ENCODE measurements around the gene ST6GALNAC5.

GRCh38 chr1:77064246-77064645 lies 197.0 kb downstream of the ST6GALNAC5 start:
- TF ChIP-seq EZH2 (optimal IDR thresholded peaks at IDR 0.05; ENCODE audit: low read depth, low read length) (no peak), CTCF (IDR thresholded peaks at IDR 0.05; ENCODE audit: low read length) (no peak), EZH2phosphoT487 (IDR thresholded peaks at IDR 0.05; ENCODE audit: low read length) (no peak)

Data from MM.1S (cell line).